ENCODE results near the gene CCDC197.

CCDC197 gene

DNA sequence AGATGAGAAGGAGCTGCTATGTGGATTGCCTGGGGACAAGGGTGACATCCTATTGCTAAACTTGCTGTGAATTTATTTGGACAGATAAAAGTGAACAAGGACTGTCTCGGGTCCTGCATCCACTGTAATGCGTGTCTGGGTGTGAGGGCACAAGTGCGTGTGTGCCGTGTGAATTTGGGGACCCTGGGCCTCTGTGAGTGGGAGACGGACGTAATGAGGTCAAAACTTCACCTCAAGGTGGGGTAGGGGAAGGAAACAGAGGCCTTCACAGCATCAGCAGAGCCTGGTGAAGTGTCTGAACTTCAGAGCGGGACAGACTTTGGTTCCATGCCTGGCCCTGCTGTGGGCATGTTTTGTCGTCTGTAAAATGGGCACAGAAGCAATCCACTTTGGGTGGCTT lies 35.5 kb upstream of the CCDC197 start:
- DNase-seq (ENCODE audit: low spot score), result no peak

DNA sequence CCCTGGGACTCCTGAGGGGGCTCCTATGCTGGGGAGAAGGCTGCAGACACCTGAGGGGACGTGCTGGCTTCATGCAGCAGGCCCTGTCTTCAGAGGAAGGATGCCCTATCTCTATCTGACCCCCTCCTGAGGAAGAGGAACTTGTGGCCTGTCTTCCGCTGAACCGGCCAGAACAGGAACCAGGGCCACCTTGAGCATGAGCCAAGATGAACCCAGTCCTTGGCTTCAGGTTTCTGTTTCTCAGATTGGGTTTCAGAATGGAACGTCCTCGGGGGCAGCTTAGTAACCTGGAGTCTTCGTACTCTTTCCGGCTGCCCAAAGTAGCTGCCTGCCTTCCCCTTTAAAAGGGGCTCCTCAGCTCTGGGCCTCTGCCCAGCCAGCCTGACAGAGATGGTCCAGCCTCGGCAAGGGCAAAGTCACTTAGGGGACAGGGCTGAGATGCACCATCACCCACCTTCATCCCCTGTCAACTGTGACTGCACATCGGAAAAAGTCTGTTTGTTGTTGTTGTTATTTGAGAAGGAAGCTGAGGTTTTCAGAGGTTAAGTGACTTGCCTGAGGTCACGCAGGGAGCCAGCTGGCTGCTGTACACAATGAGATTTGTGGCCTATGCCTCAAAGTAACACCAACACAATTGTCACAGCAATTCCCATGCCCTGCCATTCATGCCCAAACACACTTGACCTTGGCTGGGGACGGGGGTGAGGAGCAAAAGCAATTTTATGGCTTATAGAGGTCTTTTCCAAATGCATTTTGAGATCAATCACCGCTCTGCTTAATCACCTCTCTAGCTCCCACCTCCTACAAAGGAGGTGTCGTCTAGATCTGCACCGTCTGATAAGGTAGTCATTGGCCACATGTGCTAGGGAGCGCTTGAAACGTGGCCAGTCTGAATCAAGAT lies 34.1 kb upstream of the CCDC197 start:
- DNase-seq (ENCODE audit: low spot score), result no peak

DNA sequence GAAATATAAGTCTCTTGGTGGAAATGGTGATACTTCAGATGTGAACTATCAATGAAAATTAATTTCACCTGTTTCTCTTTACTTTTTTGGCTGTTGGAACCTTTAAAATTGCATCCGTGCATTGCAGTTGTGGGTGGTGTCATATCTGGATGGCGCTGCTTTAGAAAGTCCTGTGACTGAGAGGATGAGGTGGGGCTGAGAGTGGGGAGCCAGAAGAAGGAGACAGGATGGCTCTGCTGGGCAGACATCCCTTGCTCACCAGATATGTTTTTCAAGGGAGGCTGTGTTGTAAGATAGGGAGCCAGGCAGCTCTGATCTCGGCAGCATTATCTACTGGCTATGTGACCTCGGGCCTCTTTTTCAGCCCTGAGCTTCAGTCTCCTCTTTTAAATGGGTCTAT lies 33.4 kb upstream of the CCDC197 start:
- DNase-seq (ENCODE audit: low spot score), result no peak

DNA sequence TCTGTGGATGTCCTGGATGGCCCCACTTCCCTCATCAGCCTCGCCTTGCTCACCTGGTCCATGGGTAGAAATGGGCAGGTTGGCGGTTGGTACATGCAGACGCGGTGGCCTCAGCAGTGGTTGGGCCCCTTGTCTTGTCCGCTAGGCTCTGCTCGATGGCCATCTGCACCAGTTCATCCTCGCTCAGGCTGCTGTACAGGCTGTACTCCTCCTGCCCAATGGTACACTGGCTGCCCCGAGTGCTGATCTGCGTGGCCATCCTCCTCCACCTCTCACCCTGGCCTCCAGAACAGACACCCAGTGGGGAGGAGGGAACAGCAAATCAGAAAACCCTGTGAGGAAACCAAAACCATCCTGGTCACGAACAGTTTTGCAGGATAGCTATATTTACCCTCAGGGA lies 32.8 kb upstream of the CCDC197 start:
- DNase-seq (ENCODE audit: low spot score), result no peak

DNA sequence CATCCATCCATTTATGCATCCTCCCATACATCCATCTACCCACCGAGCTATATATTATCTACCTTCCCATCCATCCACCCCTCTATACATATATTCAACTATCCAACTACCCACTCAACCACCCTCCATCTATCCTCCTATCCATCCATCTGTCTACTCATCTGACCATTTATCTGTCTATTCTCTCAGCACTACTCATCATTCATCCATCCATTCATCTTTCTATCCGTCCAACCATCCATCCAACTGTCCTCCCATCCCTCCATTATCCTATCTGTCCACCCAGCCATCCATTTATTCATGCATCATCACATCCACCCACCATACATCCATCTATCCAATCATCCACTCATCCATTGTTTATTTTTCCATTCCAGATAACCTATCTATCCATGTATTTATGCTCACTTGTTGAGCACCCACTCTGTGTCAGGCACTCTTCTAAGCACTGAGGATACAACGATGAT lies 32.2 kb upstream of the CCDC197 start:
- DNase-seq (ENCODE audit: low spot score), result no peak

DNA sequence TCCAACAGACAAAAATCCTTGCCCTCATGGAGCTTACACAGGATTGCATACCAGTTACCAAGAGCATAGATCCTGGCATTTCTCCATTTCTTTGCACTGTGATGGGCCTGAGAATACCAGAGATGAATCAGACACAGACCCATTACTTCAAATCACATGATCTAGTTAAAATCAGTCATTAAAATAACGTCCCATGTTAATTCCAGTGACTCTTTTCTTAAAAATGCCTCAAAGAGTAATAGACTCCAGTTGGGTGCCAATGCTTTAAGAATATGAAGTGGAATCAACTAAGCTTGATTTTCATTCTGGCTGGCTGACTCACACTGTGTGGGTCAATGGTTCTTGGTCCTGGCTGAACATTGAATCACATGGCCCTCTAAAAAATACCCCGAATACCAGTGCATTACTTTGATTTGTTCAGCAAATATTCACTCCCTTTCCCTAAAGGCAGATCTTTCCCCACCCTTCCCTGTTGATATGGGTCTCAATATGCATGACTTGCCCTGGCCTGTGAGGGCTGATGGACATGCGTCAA lies 31.7 kb upstream of the CCDC197 start:
- peak; percentile 81 for DNase-seq (ENCODE audit: low spot score)

DNA sequence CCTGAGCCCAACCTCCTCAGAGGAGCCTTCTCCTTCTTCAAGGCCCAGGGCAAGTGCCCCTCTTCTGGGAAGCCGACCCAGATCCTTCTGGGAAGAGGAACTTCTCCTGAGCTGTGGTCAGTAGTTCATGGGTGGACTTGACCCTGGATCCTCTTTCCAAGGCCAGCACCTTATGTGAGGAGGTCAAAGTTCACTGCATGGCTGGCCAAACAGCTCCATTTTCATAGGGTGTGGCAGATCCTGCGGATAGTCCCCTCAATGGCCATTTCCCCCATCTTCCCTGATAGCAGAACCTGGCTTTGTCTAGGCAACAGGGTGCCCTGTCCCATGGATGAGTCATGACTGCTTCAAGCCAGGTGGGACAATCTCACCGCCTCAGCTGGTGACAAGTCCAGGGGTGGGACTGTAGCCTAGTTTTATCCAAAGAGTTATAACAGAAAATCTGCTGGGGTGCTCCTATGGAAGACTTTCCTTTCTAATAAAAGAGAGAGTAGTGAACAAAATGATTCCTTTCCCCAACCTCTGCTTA lies 31.1 kb upstream of the CCDC197 start:
- no peak for DNase-seq (ENCODE audit: low spot score)

DNA sequence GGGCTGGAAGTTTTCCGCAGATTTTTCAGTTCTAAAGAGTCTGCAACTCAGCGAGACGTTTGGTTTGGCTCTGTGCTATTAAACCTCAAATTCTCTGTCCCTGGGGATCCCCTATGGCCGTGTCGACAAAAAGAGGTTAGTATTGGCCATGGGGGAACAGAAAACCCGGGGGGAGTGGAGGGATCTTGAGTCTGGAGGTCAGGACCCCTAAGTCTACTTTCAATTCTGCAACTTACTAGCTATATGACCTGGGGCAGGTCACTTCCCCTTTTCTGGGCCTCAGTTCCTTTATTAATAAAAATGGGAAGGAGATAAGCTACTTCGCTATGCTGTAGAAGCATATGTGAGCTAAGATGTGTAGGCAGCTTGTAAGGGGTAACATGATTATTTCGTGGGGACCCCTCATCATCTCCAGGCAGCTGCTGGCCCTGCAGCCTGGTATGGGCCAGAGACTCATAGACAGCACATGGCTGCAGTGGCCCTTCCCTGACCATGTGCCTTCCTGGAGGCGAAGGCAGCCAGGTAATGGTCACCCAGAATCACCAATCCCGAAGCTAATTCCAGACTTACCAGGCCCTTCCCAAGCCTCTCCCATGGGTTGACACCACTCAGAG lies 29.4 kb upstream of the CCDC197 start:
- DNase-seq (ENCODE audit: low spot score), result no peak

DNA sequence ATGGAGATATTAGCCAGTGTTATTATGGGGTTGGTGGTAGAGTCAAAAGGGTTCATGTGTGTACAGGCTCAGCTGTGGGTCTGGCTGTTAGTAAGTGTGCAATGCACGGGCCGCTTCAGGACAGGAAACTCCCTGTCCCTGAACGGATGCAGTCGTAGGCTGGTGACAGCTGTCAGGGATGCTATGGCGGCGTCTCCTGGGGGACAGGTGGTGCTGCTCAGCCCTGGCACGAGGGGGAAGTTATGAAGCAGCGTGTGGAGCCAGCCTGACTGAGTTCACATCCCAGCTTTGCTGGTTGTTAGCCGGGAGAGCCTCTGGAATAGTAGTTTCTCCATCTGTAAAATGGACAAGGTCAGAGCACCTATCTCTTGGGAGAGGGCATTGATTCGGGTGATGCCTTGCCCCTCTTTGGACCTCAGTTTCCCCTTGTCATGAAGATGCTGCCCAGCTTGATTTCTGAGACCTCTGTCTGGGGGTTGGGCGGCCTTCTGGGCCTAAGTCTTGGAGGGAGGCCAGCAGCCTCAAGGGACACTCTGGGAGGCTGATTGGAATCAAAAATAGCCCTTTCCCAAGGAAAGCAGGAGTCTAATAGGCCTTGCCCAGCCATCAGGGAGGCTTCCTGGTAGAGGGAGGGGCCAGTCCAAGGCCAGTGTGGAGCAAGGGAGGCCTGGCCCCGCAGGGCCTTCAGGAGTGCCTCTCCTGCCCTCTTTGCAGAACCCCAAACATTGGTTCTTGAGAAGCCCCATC lies 27.8 kb upstream of the CCDC197 start:
- no peak for DNase-seq (ENCODE audit: low spot score)

DNA sequence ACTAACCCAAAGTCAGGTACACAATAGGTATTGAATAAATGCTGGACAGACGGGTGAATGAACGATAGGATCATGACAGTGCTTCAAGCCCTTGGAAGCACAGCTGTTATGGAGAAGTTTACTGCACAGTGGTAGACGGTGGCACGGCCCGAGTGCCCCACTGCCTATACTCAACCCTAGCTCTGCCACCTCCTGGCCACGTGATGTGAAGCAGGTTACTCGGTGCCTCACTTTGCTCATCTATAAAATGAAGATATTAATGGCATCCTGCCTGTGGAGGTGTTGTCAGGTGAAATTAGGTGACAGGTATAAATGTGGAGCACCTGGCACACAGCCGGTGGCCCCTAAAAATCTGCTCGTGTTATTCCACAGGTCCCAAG lies 26.5 kb upstream of the CCDC197 start:
- no peak for DNase-seq (ENCODE audit: low spot score)

DNA sequence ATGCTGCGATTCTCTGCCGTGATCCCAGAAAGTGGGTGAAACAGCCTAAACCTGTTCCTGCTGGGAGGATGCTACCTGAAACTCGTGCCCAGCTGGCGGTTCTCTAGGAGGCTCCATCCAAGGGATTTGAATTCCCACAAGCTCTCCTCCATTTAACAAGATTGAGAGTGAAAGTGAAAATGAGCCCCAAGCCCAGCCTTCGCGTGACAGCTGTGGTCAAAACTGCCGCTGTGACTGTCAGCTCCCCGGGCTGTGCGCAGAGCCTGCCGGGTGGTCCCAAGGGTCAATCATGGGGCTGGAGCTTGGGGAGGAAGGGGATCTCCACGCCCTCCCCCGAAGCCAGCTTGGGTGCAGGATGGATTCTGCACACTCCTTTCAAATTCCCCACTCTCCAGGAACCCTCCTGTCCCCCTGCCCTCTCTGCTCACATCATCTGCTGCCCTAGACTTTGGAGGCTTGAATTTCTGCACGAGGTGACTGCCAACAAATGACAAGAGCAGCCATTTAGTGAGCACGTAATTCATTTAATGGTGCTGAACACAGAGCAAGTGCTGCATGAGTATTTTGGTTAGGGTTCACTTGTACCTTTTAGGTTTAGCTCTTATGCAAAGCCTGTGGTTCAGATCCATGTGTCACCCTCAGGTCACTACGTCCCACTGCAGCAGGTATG lies 26.0 kb upstream of the CCDC197 start:
- DNase-seq (ENCODE audit: low spot score), result no peak

DNA sequence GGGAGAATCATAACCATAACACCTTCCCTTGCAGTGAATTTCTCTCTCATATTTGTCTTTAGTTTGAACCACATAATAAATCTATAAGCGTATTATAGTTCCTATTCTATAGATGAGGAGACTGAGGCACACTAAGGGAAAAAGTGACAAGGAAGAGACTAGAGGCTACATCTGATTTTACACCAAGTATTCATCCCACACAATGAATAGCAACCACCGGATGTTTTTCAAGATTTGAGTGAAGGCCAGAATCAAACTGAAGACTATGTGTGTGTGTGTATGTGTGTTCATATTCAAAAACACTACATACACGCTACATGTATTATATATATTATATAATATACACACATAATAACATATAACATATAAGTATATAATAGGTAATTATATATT lies 25.5 kb upstream of the CCDC197 start:
- no peak for DNase-seq (ENCODE audit: low spot score)

DNA sequence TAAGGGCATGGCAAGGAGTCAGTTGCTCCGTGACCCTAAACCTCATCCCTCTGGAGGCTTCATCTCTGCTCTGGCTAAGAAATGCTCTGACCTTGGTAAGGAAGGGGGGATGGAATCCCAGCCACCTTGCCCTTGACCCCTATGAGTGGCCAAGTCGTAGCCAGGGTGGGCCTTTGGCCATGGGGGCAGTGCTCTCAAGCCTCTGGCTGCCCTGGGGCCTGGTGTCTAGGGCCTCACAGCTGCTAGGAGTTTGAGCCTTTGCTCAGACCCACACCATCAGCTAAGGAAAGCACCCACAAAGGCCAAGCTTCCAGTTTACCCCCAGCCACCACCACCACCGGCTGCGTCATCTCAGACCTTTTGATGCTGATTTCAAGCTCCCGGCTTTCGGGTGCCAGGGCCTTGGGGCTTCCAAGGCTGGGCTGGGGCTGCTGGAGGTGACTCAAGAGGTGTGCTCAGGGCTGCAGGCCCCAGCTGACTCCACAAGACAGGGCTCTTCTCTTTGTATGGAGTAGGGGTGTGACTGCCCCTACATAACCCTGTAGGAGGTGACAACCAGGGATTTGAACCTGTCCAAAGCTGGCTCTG lies 24.4 kb upstream of the CCDC197 start:
- no peak for DNase-seq (ENCODE audit: low spot score)

DNA sequence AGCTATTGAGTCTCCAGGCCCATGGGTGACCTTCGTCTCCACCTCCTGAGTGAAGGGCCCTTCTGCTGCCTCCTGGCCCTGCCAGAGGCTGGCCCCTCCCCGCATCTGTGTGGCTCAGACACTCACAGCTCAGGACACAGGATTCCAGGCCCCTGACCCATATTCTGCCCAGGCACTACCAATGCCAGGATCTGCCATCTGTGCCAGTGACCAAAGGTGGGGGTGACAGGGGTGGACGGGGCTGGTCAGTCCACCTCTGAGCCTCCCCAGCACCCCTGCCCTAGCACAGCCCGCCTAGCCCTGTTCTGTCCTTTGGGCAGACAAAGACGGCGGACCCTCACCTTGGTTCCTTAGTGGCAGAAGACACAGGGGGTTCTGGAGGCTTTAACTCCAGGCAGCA lies 23.5 kb upstream of the CCDC197 start:
- no peak for DNase-seq (ENCODE audit: low spot score)

DNA sequence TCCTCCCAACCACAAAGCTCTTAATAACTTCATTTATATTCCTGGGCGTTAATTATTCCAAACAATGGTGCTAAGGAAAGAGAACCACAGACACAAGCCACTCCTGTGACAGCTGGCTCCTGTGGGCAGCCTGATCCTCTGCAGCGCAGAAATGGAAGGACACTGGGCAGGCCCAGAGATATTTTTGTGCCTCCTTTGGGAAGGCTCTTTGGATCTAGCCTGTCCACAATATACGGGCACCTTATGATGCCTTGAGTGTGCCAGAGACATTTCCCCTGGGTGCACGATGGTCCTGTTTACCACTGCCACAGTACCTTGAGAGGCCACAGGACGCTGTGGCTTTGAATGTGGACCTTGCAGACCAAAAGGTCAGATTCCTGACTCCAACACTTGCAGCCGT lies 22.8 kb upstream of the CCDC197 start:
- DNase-seq (ENCODE audit: low spot score), result no peak

DNA sequence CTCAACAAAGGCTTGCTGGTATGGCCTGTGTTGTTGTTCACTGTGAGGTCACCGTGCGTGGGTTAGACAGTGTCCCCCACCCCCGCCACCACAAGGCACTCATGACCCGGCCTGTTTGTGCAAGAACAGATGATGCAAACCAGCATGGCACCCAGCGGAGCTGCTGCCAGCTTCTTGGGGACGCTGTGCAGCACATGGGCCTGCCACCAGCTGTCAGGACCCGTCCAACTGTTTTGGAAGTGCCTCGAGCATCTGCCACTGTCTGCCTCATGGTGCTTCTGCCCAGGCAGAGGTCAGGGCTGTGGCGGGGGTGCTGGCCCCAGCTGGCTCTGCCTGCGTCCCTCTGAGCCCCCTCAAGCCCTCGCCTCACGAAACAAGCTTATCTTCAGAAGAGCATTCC lies 22.3 kb upstream of the CCDC197 start:
- no peak for DNase-seq (ENCODE audit: low spot score)

DNA sequence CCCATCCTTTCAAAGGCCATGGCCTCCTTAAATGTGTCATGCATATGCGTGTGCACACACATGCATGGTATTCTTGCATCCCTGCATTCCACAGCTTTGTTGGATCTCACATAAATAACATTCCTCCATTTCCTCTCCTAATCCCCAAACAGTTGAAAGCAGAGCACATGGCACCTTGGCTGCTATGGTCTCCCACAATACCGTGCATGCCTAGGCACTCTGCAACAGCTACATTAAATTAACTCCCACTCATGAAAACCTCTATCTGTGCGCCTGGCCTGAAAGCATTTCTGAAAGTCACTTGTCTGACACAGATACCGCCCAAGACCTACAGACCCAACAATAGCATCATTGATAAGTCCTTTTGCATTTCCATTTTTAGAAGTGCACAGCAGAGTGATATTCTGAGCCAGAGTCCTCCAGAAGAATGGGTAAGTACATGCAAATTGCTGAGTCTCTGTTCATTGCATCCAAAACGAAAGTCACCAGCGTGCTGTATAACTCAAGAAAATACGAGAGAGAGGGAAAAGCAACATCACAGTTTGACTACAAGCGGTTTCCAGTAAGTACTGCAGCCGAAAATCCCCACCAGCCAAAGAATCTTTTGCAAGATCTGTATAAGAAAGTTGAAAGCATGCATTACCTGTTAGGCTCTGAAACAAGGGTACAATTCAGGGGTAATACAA lies 21.2 kb upstream of the CCDC197 start:
- peak; percentile 30 for DNase-seq (ENCODE audit: low spot score)

DNA sequence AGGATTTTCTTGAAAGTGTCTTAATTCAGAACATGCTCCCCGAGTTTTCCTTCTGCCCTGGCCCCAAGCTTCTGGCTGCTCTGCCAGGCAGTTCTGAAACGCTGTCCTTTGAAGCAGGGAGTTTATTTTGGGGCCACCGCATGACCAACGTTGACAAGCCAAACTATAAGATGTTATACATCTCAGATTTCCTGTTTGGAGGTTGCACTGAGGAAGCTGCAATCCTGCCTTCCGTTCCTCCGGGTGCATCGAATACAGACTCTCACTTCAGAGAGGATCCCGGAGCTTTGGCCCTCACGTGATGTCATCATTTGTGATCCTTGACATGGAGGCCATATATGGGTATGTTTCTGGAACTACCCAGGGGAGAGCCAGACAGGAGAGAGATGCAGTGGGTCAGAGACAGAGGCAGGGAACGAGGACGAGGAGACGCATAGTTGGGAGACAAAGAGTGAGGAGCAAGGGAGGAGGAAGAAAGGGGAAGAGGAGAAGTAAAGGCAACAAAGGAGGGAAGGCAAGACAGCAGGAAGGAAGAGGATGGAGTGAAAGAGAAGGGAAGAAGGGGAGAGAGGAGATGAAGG lies 20.5 kb upstream of the CCDC197 start, which contains the start of gene ASB2:
Gene ASB2, minus strand, starts transcription at position 94 of the 581 bp plus-strand sequence. CDS start 12,031 bp downstream, outside the sequence.
- DNase-seq (ENCODE audit: low spot score), result peak; percentile 55

DNA sequence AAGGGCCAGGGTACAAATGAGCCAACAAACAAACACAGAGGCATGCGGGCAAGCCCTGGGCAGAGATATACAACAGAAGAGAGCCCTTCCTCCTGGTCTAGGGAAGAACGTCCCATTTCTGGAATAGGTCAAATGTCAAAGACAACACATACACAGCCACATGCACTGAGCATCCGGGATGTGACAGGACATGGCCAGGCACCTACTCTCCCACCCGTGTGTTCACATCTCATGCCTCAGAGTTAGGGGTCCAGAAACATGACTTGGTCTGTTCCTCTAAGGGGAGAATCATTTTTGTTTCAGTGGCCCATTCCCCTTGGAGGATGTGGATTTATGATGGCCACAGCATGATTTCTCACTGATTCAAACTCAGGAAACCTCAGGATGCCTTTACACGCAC lies 19.9 kb upstream of the CCDC197 start:
- no peak for DNase-seq (ENCODE audit: low spot score)

Measured in AG08396 (cell line).